Erythroblast (primary cell): ENCODE data around the gene LY6G6C.
A peak's percentile ranks its signal among the peaks of the same experiment; 100 is the strongest.

Source experiments
- DNase-seq, 2 experiments: peaks; one replicate each; lab custom pipeline; 2025; lab: John Stamatoyannopoulos, UW
- GATA1 ChIP-seq: IDR thresholded peaks from 2 replicates; pipeline ENCODE4 v1.6.1; 2011; ENCODE audit warnings: low read depth, mild to moderate bottlenecking, control low read depth, low read length, moderate library complexity
- POLR2A ChIP-seq: IDR thresholded peaks from 2 replicates; pipeline ENCODE4 v1.6.1; 2011; ENCODE audit warnings: mild to moderate bottlenecking, low read length

LY6G6C gene

GRCh38 chr6:31760790-31761189 is 39.2 kb upstream of the LY6G6C start:
- TF ChIP-seq POLR2A = no peak
- TF ChIP-seq GATA1 = no peak
- DNase-seq = no peak

- no peak for DNase-seq
- TF ChIP-seq GATA1 (no peak), POLR2A (no peak)
Observed at GRCh38 chr6:31758281-31758680, 36.7 kb upstream of the LY6G6C start.

DNA sequence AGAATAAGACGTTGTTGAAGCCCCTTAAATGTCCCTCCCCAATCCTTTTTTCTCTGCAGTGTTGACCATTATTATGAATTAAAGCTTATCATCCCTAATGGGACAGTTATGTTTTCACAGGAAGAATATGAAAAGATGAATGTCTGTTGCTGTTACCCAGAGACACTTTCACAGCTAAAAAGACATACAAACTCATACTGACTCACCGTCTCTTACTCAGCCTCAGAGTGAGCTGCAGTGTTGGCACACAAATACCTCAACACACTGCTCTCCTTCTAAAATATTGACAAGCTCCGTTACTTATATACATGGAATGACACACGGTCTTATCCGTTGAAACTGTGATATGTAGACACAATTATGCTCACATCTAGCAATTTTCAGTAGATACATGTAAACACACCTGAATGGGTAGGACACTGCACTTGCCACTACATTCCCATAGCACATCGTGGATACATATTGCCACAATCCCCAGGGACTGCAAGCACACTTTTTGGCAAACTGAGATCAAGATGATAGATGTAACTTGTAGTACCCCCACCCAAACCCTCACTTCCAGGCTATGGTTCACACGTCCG is 31.3 kb upstream of the LY6G6C start:
- TF ChIP-seq POLR2A = no peak
- no peak for TF ChIP-seq GATA1
- DNase-seq = no peak

DNA sequence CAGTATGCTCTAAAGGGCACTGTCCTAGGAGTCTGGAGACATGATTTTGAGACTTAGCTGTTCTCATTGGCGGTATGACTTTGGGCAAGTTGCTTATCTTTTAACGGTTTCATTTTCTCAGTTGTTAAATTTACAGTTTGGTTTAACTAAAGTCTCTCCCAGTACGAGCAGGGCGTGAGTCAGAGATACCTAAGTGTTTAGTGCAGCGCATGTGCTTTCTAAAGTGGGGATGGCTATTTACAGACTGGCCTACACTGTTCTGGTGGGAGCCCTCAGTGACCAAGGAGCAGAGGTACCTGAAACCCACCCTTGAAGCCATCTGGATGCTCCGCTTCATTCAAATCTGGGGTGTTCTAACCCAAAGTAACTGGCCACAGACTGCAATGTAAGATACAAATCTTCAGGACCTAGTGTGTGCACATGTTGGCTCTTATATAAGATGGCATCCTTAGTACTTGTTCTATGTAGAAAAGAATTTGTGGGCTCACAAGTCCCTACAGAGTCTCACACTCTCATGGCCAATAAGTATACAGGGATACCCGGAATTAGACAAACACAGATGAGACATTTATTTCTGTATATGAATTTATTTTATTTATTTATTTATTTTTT is 29.0 kb upstream of the LY6G6C start:
- DNase-seq = no peak
- TF ChIP-seq GATA1 (no peak), POLR2A (no peak)

DNA sequence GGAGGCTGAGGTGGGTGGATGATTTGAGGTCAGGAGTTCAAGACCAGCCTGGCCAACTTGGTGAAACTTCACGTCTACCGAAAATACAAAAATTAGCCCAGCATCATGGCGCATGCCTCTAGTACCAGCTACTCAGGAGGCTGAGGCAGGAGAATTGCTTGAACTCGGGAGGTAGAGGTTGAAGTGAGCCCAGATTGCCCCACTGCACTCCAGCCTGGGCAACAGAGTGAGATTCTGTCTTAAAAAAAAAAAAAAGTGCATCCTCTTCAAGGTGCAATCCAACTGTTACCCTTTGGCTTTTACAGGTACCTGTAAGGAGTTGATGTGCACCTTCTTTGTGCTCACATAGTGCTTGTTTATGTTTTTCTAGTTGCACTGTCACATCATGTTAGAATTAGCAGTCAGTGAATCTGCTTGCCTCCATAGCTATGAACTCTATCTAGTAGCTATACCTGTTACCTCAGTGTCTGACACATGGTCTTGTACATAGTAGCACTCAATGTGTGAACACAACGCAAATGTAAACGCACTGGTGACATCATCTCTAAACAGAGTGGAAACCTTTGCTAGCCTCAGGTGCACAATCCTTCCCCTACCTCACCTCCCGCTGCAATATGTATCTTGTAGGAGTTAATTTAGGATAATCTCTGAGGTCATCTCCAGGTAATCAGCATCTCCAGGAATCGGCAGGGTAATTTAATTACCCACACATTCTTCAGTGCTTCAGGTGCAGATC is 27.9 kb upstream of the LY6G6C start:
- no peak for TF ChIP-seq POLR2A
- no peak for TF ChIP-seq GATA1
- DNase-seq = no peak

DNA sequence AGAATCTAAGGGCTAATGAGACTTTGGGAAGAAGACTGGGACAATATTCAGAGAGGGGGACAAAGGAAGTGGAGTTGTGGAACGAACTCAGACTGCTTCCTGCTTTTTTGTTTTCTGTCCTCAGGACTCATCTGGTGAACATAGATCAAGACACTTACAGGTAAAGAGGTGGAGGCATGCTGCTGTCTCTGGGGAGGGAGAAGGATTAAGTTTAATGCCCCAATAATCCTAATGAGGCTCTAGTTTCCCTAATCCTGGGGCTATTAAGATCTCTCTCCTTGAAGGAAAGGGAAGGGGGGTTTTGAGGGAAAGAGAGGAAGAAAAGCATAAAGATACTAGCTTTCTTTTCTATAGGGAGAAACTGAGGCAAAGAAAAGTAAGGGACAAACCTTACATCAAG is 22.9 kb upstream of the LY6G6C start:
- TF ChIP-seq POLR2A (no peak), GATA1 (no peak)
- no peak for DNase-seq

- no peak for DNase-seq
- TF ChIP-seq GATA1 = no peak
Observed at GRCh38 chr6:31742894-31743293, 21.3 kb upstream of the LY6G6C start.

DNA sequence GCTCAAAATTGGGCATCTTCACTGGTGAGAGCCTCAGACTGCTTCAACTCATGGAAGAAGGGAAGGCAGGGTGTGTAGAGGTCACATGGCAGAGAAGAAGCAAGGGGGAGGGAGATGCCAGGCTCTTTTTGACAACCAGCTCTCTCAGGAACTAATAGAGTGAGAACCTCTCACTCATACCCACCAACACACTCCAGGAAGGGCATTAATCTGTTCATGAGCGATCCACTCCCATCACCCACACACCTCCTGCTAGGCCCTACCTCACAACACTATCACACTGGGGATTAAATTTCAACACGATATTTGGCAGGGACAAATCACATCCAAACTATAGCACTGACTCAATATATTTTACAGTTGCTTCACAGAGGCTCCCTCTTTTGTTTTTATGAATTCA is 20.3 kb upstream of the LY6G6C start:
- no peak for DNase-seq
- TF ChIP-seq POLR2A = no peak
- TF ChIP-seq GATA1 = no peak

- TF ChIP-seq POLR2A (no peak), GATA1 (no peak)
- DNase-seq = no peak
Observed at GRCh38 chr6:31740397-31741223, 19.1 kb upstream of the LY6G6C start.

GRCh38 chr6:31739639-31740396 is 18.3 kb upstream of the LY6G6C start, which contains the start of gene MSH5:
MSH5 (plus strand) TSS chr6:31740005; CDS start chr6:31740467, 462 bp downstream.
- peak; percentile 93 for TF ChIP-seq POLR2A
- no peak for TF ChIP-seq GATA1
- peak; percentile 99 for DNase-seq

DNA sequence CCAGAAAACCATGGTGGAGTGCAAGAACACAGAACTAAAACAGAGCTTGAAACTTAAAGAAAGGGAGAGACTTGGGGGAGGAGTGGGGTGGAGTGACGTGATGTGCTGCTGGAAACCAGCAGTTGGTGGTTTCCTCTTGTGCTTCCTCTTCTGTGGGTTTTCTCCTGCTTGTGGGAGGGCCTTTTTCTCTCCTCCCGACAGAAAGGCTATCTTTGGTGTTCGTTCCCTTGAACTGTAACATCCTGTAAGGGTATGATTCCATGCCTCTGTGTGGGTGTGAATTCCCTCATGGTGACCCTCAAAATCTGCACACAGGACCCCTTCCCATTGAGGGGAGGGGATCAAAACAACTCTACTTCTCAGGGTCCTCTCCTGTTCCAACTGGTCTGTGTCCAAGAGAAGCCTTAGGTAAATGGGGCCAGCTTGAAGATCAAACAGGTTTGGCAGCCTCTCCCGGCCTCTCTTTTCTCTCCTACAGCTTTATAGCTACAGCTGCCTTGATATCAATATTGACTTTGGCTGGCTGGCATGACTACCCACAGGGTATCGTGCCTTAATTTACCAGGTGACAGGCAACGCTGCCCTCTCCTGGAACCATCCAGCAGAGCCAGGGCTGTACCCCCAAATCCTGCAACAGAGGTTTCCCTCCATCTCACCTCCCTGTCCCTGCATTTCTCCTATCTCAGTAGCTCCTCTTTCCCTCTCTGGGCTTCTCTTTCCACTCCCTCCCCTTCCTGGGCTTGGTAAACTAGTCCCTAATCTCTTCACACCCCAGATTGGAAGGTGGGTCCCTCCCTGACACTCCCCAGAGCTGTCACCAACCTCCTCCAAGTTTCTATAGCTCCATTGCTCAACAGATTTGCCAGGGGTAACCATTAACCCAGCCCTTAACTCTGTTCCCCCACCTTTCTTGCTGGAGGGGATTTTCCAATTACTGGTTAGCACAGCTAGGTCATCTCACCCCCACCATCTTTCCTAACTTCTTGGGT is 16.7 kb upstream of the LY6G6C start:
- DNase-seq = peak; percentile 67 to 71

GRCh38 chr6:31737315-31737990 is 15.9 kb upstream of the LY6G6C start:
- TF ChIP-seq GATA1 = no peak
- DNase-seq = no peak

More for the DNA sequence above, 16.7 kb upstream of the LY6G6C start:
- peak; percentile 77 for TF ChIP-seq POLR2A
- TF ChIP-seq GATA1 = no peak
